K562 (cell line): ENCODE results near the gene DBP. TPM values are rescaled to one million over a fixed set of nuclear protein-coding genes. Genes with fewer than 3 reads are reported as not detected.

Experiments used
- CREBBP ChIP-seq: IDR thresholded peaks from one replicate; pipeline ENCODE4 v1.6.1; 2012; ENCODE audit warnings: low read depth, mild to moderate bottlenecking, control low read depth, inconsistent platforms, low read length
- E2F5 ChIP-seq: sonication (generic); formaldehyde crosslinking; IDR thresholded peaks from 2 replicates; pipeline ENCODE4 v1.8.0; 2022; ENCODE audit warnings: mild to moderate bottlenecking, missing genetic modification reagents
- EHMT2 ChIP-seq: fragments of 450-650 bp; IDR thresholded peaks from 2 replicates; pipeline ENCODE4 v1.6.1; 2018; ENCODE audit warnings: antibody characterized with exemption
- ELF4 ChIP-seq: fragments of 450-650 bp; formaldehyde crosslinking; IDR thresholded peaks from 2 replicates; pipeline ENCODE4 v1.4.0; 2022; ENCODE audit warnings: missing genetic modification characterization
- GABPB2 ChIP-seq: fragments of 250-450 bp; sonication (Bioruptor Pico); conservative IDR thresholded peaks from 2 replicates; pipeline ENCODE4 v1.5.1; 2021; ENCODE audit warnings: mild to moderate bottlenecking
- HDAC3 ChIP-seq: fragments of 450-650 bp; IDR thresholded peaks from 2 replicates; pipeline ENCODE4 v1.6.1; 2018; ENCODE audit warnings: borderline replicate concordance, mild to moderate bottlenecking, moderate library complexity; ENCODE audit not compliant: partially characterized antibody
- L3MBTL2 ChIP-seq: fragments of 450-650 bp; IDR thresholded peaks from 2 replicates; pipeline ENCODE4 v1.6.1; 2016; ENCODE audit warnings: mild to moderate bottlenecking, moderate library complexity
- MTF1 ChIP-seq: fragments of 250-450 bp; sonication (Bioruptor Pico); IDR thresholded peaks from 2 replicates; pipeline ENCODE4 v1.9.0; 2021; ENCODE audit warnings: moderate library complexity, mild to moderate bottlenecking, inconsistent platforms, borderline replicate concordance
- NBN ChIP-seq: fragments of 450-650 bp; IDR thresholded peaks from 2 replicates; pipeline ENCODE4 v1.6.1; 2016; ENCODE audit warnings: low read depth, mild to moderate bottlenecking
- NR4A1 ChIP-seq, 2 experiments: fragments of 250-450 bp in 1 of 2; fragments of 450-650 bp in 1 of 2; sonication (Bioruptor Pico) in 1 of 2; IDR thresholded peaks; 2 replicates each; pipeline versions ENCODE4 v1.4.0 to v1.6.1; 2016 to 2020; ENCODE audit warnings: mild to moderate bottlenecking in 2 of 2, missing compliant biosample characterization in 1 of 2, missing genetic modification characterization in 1 of 2, moderate library complexity in 1 of 2
- PHB2 ChIP-seq: fragments of 450-650 bp; IDR thresholded peaks from 2 replicates; pipeline ENCODE4 v1.6.1; 2017; ENCODE audit warnings: low read depth
- SMC3 ChIP-seq: conservative IDR thresholded peaks from 2 replicates; pipeline ENCODE4 v1.6.1; 2011; ENCODE audit warnings: low read depth, low read length, improper control_type of control experiment; ENCODE audit not compliant: insufficient read depth
- TRIM24 ChIP-seq, 2 experiments: fragments of 450-650 bp; IDR thresholded peaks; 2 replicates each; pipeline ENCODE4 v1.6.1; 2016
- ZBTB9 ChIP-seq: fragments of 450-650 bp; formaldehyde crosslinking; IDR thresholded peaks from 2 replicates; pipeline ENCODE4 v1.4.0; 2020; ENCODE audit warnings: mild to moderate bottlenecking, moderate library complexity
- ZNF23 ChIP-seq: fragments of 250-450 bp; sonication (Bioruptor Pico); IDR thresholded peaks from 2 replicates; pipeline ENCODE4 v1.4.0; 2020; ENCODE audit warnings: mild to moderate bottlenecking
- ZNF274 ChIP-seq: IDR thresholded peaks from 2 replicates; pipeline ENCODE4 v1.6.1; 2011; ENCODE audit warnings: low read depth, mild to moderate bottlenecking, low read length, moderate library complexity, borderline replicate concordance
- polyA plus RNA-seq, 8 experiments: library from polyadenylated mRNA; depleted of rRNA in 4 of 8; stranded (reverse) in 5 of 8; unstranded in 3 of 8; fragments of >200 nt; fragmentation: Nextera tagmentation in 2 of 8; fragmentation: Illumina TruSeq in 1 of 8; extraction: Ambion mirVana in 2 of 8; extraction: Trizol in 1 of 8; gene quantifications; 2 replicates each; pipeline versions ENCODE4 v1.2.1 to v1.2.3, GENCODE V29; 2011 to 2014; ENCODE audit warnings: inconsistent platforms in 1 of 8, missing spikeins in 1 of 8
- total RNA-seq, 7 experiments: library from RNA; depleted of rRNA in 6 of 7; stranded (reverse); fragments of >200 nt in 6 of 7; fragmentation: Illumina TruSeq in 2 of 7; extraction: Trizol in 2 of 7; gene quantifications; 2 replicates each; pipeline versions ENCODE4 v1.2.1 to v1.2.3, GENCODE V29; 2011 to 2021; ENCODE audit warnings: low replicate concordance in 1 of 7
- TF ChIP-seq, protein P1 (sequence below): fragments of 450-650 bp; IDR thresholded peaks from 2 replicates; pipeline ENCODE4 v1.7.0; 2016; ENCODE audit warnings: borderline replicate concordance
- TF ChIP-seq, protein P2 (sequence below): IDR thresholded peaks from 2 replicates; pipeline ENCODE4 v1.6.1; 2016; ENCODE audit warnings: missing genetic modification characterization, missing compliant biosample characterization
- TF ChIP-seq, protein P3 (sequence below): fragments of 450-650 bp; formaldehyde crosslinking; IDR thresholded peaks from 2 replicates; pipeline ENCODE4 v1.4.0; 2022; ENCODE audit warnings: missing genetic modification characterization

DBP gene
- total and polyA plus RNA-seq, 9 of the 15 experiments (the other 6 are each of a cell fraction or from before 2014, with no cell fraction given), result 0.25 to 5.5 (median 1.8) TPM

DNA sequence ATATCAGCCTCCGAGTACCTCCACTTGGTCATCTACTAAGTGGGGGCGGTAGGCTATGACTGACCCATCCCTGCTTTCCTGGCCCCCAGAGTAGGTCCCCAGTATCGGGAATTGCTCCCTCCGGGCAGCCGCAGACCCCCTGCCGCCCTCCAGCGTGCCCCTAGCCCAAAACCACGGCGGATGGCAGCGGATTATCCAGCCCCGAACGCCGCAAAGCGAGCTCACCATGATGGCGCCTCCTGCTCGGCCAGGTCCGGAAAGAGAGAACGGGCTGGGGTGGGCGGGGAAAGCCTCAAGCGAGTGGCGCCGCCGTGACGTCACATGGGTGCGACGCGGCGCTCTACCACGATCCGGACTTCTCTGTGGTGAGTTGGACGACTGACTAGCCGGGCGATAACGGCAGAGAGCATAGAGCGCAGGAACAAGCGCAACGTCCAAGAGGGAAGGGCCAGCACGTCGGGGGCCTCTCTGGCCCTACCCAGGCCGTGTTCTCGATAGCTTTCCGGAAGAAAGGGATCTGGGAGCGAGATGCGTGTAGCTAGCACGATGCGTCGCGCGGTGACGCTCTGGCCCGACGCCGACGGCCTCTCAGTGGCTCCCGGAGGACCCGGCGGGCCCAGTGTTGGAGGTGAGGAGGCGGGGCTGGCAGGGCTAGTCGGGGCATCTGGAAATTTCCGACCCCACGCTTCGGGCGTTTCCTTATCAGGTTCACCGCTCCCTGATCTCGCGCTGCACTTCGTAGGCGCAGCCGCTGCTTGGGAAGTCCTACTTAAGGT is 18.1 kb downstream of the DBP start, which contains the start of the genes RPL18 and SPHK2 (continued):
- TF ChIP-seq ZBTB9 (CRISPR knock-in tag) (peak; percentile 42; the same call in 1 of the 2 replicates), NBN (peak; percentile 97), E2F5 (CRISPR knock-in tag) (no peak), ELF4 (CRISPR knock-in tag) (peak; percentile 74; the same call in 1 of the 2 replicates), PHB2 (no peak), ZNF23 (CRISPR knock-in tag) (no peak), L3MBTL2 (peak; percentile 79), NR4A1 (CRISPR knock-in tag; IDR thresholded peaks at IDR 0.05) (no peak), NR4A1 (tag; IDR thresholded peaks at IDR 0.05) (0 out of 2 replicates have a peak, but pooled peaks have one; percentile 15), HDAC3 (peak; percentile 36), SMC3 (no peak; the same call in 1 of the 2 replicates), TRIM24 (IDR thresholded peaks at IDR 0.05) (no peak; a peak in 1 of 4 replicates), CREBBP (no peak), EHMT2 (no peak), GABPB2 (CRISPR knock-in tag) (no peak), MTF1 (CRISPR knock-in tag) (no peak), ZNF274 (no peak)
- TF ChIP-seq, protein P1, sequence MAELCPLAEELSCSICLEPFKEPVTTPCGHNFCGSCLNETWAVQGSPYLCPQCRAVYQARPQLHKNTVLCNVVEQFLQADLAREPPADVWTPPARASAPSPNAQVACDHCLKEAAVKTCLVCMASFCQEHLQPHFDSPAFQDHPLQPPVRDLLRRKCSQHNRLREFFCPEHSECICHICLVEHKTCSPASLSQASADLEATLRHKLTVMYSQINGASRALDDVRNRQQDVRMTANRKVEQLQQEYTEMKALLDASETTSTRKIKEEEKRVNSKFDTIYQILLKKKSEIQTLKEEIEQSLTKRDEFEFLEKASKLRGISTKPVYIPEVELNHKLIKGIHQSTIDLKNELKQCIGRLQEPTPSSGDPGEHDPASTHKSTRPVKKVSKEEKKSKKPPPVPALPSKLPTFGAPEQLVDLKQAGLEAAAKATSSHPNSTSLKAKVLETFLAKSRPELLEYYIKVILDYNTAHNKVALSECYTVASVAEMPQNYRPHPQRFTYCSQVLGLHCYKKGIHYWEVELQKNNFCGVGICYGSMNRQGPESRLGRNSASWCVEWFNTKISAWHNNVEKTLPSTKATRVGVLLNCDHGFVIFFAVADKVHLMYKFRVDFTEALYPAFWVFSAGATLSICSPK, result no peak
- TF ChIP-seq, protein P2, sequence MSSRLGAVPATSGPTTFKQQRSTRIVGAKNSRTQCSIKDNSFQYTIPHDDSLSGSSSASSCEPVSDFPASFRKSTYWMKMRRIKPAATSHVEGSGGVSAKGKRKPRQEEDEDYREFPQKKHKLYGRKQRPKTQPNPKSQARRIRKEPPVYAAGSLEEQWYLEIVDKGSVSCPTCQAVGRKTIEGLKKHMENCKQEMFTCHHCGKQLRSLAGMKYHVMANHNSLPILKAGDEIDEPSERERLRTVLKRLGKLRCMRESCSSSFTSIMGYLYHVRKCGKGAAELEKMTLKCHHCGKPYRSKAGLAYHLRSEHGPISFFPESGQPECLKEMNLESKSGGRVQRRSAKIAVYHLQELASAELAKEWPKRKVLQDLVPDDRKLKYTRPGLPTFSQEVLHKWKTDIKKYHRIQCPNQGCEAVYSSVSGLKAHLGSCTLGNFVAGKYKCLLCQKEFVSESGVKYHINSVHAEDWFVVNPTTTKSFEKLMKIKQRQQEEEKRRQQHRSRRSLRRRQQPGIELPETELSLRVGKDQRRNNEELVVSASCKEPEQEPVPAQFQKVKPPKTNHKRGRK (tag), result no peak
- TF ChIP-seq, protein P3, sequence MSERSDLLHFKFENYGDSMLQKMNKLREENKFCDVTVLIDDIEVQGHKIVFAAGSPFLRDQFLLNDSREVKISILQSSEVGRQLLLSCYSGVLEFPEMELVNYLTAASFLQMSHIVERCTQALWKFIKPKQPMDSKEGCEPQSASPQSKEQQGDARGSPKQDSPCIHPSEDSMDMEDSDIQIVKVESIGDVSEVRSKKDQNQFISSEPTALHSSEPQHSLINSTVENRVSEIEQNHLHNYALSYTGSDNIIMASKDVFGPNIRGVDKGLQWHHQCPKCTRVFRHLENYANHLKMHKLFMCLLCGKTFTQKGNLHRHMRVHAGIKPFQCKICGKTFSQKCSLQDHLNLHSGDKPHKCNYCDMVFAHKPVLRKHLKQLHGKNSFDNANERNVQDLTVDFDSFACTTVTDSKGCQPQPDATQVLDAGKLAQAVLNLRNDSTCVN (CRISPR knock-in tag), result no peak
